Measurements from ENCODE around the gene MDM4. TPM values are rescaled to one million over a fixed set of nuclear protein-coding genes. Genes with fewer than 3 reads are reported as not detected.
"Not testable (repeated sequence)": the region's sequence is repeated elsewhere in the genome, so short reads cannot be mapped to it uniquely, and the experiment has no call there.

MDM4 gene
- total RNA-seq, 1 donor = 169 TPM

GRCh38 chr1:204479387-204480136 is 36.6 kb upstream of the MDM4 start:
- Histone ChIP-seq H3K4me1 (ENCODE audit: insufficient read depth, low read length) (peaks cover 82% of the 10 kb centered on the region), H3K4me3 (ENCODE audit: low read length) (no peak overlapping the region), H3K9me3 (ENCODE audit: low read depth, low read length) (no peaks in the 10 kb centered on the region), H3K27me3 (ENCODE audit: insufficient read depth, low read length) (no peaks in the 10 kb centered on the region)

- peaks cover 80% of the 10 kb centered on the region for H3K4me1 ChIP-seq (ENCODE audit: insufficient read depth, low read length)
- no peaks in the 10 kb centered on the region for H3K27me3 ChIP-seq (ENCODE audit: insufficient read depth, low read length)
- H3K9me3 ChIP-seq (ENCODE audit: low read depth, low read length) = no peaks in the 10 kb centered on the region
- H3K4me3 ChIP-seq (ENCODE audit: low read length) = no peak overlapping the region
Measured at GRCh38 chr1:204480515-204480914, 35.7 kb upstream of the MDM4 start.

- Histone ChIP-seq H3K27me3 (ENCODE audit: insufficient read depth, low read length) (no peaks in the 10 kb centered on the region), H3K9me3 (ENCODE audit: low read depth, low read length) (no peaks in the 10 kb centered on the region), H3K4me1 (ENCODE audit: insufficient read depth, low read length) (peaks cover 49% of the 10 kb centered on the region), H3K4me3 (ENCODE audit: low read length) (no peak overlapping the region)
Measured at GRCh38 chr1:204483791-204484190, 32.4 kb upstream of the MDM4 start.

GRCh38 chr1:204486513-204487255 is 29.5 kb upstream of the MDM4 start:
- peaks cover 40% of the 10 kb centered on the region for H3K4me1 ChIP-seq (ENCODE audit: insufficient read depth, low read length)
- H3K27me3 ChIP-seq (ENCODE audit: insufficient read depth, low read length); H3K9me3 ChIP-seq (ENCODE audit: low read depth, low read length); H3K4me3 ChIP-seq (ENCODE audit: low read length): not testable (repeated sequence)

- Histone ChIP-seq H3K4me1 (ENCODE audit: insufficient read depth, low read length) (peaks cover 40% of the 10 kb centered on the region), H3K9me3 (ENCODE audit: low read depth, low read length) (no peaks in the 10 kb centered on the region), H3K27me3 (ENCODE audit: insufficient read depth, low read length) (no peaks in the 10 kb centered on the region), H3K4me3 (ENCODE audit: low read length) (no peak overlapping the region)
Measured at GRCh38 chr1:204487256-204487615, 29.0 kb upstream of the MDM4 start.

- H3K9me3 ChIP-seq (ENCODE audit: low read depth, low read length) = no peaks in the 10 kb centered on the region
- peaks cover 54% of the 10 kb centered on the region for H3K4me1 ChIP-seq (ENCODE audit: insufficient read depth, low read length)
- H3K27me3 ChIP-seq (ENCODE audit: insufficient read depth, low read length) = peaks cover 2% of the 10 kb centered on the region
- no peak overlapping the region for H3K4me3 ChIP-seq (ENCODE audit: low read length)
Measured at GRCh38 chr1:204491655-204492054, 24.6 kb upstream of the MDM4 start.

GRCh38 chr1:204493145-204493983 is 22.8 kb upstream of the MDM4 start:
- no peaks in the 10 kb centered on the region for H3K9me3 ChIP-seq (ENCODE audit: low read depth, low read length)
- H3K4me3 ChIP-seq (ENCODE audit: low read length) = peak overlapping the region; percentile 67
- H3K4me1 ChIP-seq (ENCODE audit: insufficient read depth, low read length) = peaks cover 54% of the 10 kb centered on the region
- peaks cover 2% of the 10 kb centered on the region for H3K27me3 ChIP-seq (ENCODE audit: insufficient read depth, low read length)

- Histone ChIP-seq H3K27me3 (ENCODE audit: insufficient read depth, low read length) (peaks cover 2% of the 10 kb centered on the region), H3K4me1 (ENCODE audit: insufficient read depth, low read length) (peaks cover 59% of the 10 kb centered on the region), H3K4me3 (ENCODE audit: low read length) (peak overlapping the region; percentile 67), H3K9me3 (ENCODE audit: low read depth, low read length) (no peaks in the 10 kb centered on the region)
Measured at GRCh38 chr1:204493984-204494280, 22.3 kb upstream of the MDM4 start.

- Histone ChIP-seq H3K27me3 (ENCODE audit: insufficient read depth, low read length) (peaks cover 2% of the 10 kb centered on the region), H3K4me3 (ENCODE audit: low read length) (peak within 1 kb of the TSS; percentile 67), H3K4me1 (ENCODE audit: insufficient read depth, low read length) (peaks cover 63% of the 10 kb centered on the region), H3K9me3 (ENCODE audit: low read depth, low read length) (no peaks in the 10 kb centered on the region)
Measured at GRCh38 chr1:204494281-204495077, 21.7 kb upstream of the MDM4 start, which contains the start of gene PIK3C2B. Gene PIK3C2B, minus strand, starts transcription at chr1:204494805. Its CDS starts 25,003 bp downstream, at chr1:204469802.

- peak overlapping the region; percentile 67 for H3K4me3 ChIP-seq (ENCODE audit: low read length)
- H3K9me3 ChIP-seq (ENCODE audit: low read depth, low read length) = no peaks in the 10 kb centered on the region
Measured at GRCh38 chr1:204495078-204495753, 21.0 kb upstream of the MDM4 start.

GRCh38 chr1:204495777-204496176 is 20.4 kb upstream of the MDM4 start:
- H3K4me3 ChIP-seq (ENCODE audit: low read length) = no peak overlapping the region

More at GRCh38 chr1:204495078-204495753, 21.0 kb upstream of the MDM4 start:
- peaks cover 60% of the 10 kb centered on the region for H3K4me1 ChIP-seq (ENCODE audit: insufficient read depth, low read length)
- H3K27me3 ChIP-seq (ENCODE audit: insufficient read depth, low read length) = peaks cover 2% of the 10 kb centered on the region

GRCh38 chr1:204498981-204499380 is 17.2 kb upstream of the MDM4 start:
- no peaks in the 10 kb centered on the region for H3K9me3 ChIP-seq (ENCODE audit: low read depth, low read length)
- H3K4me1 ChIP-seq (ENCODE audit: insufficient read depth, low read length) = peaks cover 31% of the 10 kb centered on the region
- H3K27me3 ChIP-seq (ENCODE audit: insufficient read depth, low read length) = no peaks in the 10 kb centered on the region
- H3K4me3 ChIP-seq (ENCODE audit: low read length) = no peak overlapping the region

More at GRCh38 chr1:204495777-204496176, 20.4 kb upstream of the MDM4 start:
- Histone ChIP-seq H3K4me1 (ENCODE audit: insufficient read depth, low read length) (peaks cover 54% of the 10 kb centered on the region), H3K27me3 (ENCODE audit: insufficient read depth, low read length) (peaks cover 2% of the 10 kb centered on the region), H3K9me3 (ENCODE audit: low read depth, low read length) (no peaks in the 10 kb centered on the region)

GRCh38 chr1:204499511-204500468 is 16.4 kb upstream of the MDM4 start:
- peaks cover 28% of the 10 kb centered on the region for H3K4me1 ChIP-seq (ENCODE audit: insufficient read depth, low read length)

More at GRCh38 chr1:204499511-204500468, 16.4 kb upstream of the MDM4 start:
- Histone ChIP-seq H3K9me3 (ENCODE audit: low read depth, low read length) (no peaks in the 10 kb centered on the region), H3K27me3 (ENCODE audit: insufficient read depth, low read length) (no peaks in the 10 kb centered on the region), H3K4me3 (ENCODE audit: low read length) (no peak overlapping the region)

All from mononuclear cell (primary cell).